Activated naive CD8-positive, alpha-beta T cell treated with anti-CD3 and anti-CD28 coated beads for 36 hours (primary cell): ENCODE results near the gene RASAL1. TPM values are rescaled to one million over a fixed set of nuclear protein-coding genes. Genes with fewer than 3 reads are reported as not detected.
"Not testable (repeated sequence)": the region's sequence is repeated elsewhere in the genome, so short reads cannot be mapped to it uniquely, and the experiment has no call there.

Experiments
- DNase-seq: peaks from one replicate; pipeline ENCODE4 v3.0.0; 2021
- H3K27ac Mint-ChIP-seq: one replicate; pipeline ENCODE4 v1.8.0; 2022; ENCODE audit warnings: mild to moderate bottlenecking, moderate library complexity, mixed read lengths
- H3K27me3 Mint-ChIP-seq: one replicate; pipeline ENCODE4 v1.8.0; 2022; ENCODE audit warnings: mild to moderate bottlenecking, mixed read lengths
- H3K36me3 Mint-ChIP-seq: one replicate; pipeline ENCODE4 v1.8.0; 2021; ENCODE audit warnings: mild to moderate bottlenecking, mixed read lengths
- H3K4me1 Mint-ChIP-seq: one replicate; pipeline ENCODE4 v1.8.0; 2021; ENCODE audit warnings: mixed read lengths
- H3K4me3 Mint-ChIP-seq: one replicate; pipeline ENCODE4 v1.8.0; 2022; ENCODE audit warnings: mild to moderate bottlenecking, moderate library complexity, mixed read lengths
- H3K9me3 Mint-ChIP-seq: one replicate; pipeline ENCODE4 v1.8.0; 2022; ENCODE audit warnings: mixed read lengths
- total RNA-seq, 2 experiments: library from RNA; stranded (reverse); gene quantifications; one replicate each; pipeline ENCODE4 v1.2.3, GENCODE V29; 2021

RASAL1 gene
- total RNA-seq, 2 experiments from 2014 or later: 1.3 to 1.9 TPM

DNA sequence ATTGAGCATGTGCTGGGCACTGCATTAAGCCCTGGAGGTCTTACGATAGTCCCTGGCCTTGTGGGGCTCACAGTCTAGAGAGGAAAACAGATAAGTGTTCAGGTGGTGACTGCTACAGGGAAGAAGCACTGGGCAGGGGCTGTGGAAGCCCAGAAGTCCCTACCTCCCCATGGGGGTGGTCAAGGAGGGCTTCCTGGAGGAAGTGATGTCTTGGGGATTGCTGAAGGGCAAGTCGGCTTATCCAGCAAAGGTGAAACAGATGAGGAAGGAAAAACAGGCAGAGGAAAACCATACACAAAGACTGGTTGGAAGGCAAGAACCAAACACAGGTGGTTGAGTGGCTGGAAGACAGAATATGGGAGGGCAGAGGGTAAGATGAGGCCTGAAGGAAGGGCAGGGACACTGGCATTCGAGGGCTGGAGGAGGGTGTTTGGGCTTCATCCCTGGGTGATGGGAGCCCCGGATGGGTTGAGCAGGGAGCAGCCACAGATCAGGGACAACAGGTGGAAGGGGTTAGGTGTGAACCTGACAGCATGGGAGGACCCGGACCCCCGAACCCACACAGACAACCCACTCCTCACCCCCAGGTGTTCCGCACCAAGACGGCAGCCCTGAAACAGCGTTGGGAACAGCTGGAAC, 16.8 kb upstream of the RASAL1 start:
- Mint-ChIP-seq H3K27me3 (peaks cover 30% of the 10 kb centered on the region), H3K4me1 (peaks cover 20% of the 10 kb centered on the region), H3K4me3 (peak overlapping the region; percentile 71), H3K36me3 (no peaks in the 10 kb centered on the region), H3K27ac (peak overlapping the region; percentile 15), H3K9me3 (no peaks in the 10 kb centered on the region)
- no peak for DNase-seq

DNA sequence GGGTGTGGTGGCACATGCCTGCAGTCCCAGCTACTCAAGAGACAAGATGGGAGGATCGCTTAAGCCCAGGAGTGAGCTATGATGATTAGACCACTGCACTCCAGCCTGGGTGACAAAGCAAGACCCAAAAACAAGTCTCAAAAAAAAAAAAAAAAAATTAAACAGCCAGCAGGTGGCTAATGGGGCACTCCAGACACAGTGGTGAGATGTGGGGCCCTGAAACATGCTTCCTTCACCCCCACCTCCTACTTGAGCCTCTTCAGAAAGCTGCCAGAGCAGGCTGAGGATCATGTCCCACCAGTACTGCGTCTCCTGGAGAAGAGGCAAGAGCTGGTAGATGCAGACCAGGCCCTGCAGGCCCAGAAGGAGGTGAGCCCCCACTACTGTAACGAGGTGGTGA, 16.1 kb upstream of the RASAL1 start:
- Mint-ChIP-seq H3K27ac (no peak overlapping the region), H3K27me3 (peaks cover 30% of the 10 kb centered on the region), H3K36me3 (no peaks in the 10 kb centered on the region), H3K4me1 (peaks cover 14% of the 10 kb centered on the region), H3K9me3 (no peaks in the 10 kb centered on the region), H3K4me3 (no peak overlapping the region)
- no peak for DNase-seq

DNA sequence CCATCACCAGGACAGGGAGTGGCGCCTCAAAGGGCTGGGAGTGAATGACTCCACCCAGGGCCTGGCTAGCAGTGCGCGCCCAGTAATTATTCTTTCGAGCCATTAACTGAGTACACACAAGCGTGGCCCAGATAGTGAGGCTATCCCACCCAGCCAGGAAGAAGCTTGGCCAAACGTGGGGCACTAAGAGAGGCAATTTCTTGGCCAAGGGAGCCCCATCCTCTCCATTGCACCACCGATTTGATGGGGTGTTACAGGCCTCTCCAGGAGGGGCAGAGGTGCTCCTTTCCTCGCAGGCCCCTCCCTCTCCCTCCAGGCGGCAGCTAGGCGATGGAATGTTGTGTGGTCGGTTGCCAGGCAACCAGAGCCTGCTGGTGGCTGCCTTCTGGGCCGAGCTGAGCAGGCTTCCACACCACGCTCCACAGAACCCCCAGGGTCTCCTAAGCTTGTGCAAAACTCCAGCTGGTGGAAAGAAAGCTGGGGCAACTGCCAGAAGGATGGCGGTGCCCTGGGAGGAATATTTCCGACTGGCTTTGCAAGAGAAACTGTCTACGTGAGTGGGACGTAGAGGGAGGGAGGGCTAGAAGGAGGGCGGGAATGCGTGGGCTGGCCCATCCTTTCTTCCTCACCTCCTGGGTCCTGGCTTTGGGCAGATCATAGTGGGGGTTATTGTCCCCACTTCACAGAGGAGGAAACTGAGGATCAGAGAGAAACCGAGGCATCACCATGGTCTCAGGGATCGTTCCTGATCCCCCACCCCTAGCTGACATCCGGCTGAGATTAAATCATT, 14.0 kb upstream of the RASAL1 start, which contains the start of gene CFAP73:
CFAP73 (plus strand) TSS at position 364 of the 790 bp plus-strand sequence; CDS start at position 498, 134 bp downstream.
- no peaks in the 10 kb centered on the region for H3K36me3 Mint-ChIP-seq
- peaks cover 11% of the 10 kb centered on the region for H3K4me1 Mint-ChIP-seq
- no peak within 1 kb of the TSS for H3K4me3 Mint-ChIP-seq
- peaks cover 25% of the 10 kb centered on the region for H3K27me3 Mint-ChIP-seq
- DNase-seq: peak; percentile 47
- no peak within 1 kb of the TSS for H3K27ac Mint-ChIP-seq
- no peaks in the 10 kb centered on the region for H3K9me3 Mint-ChIP-seq

DNA sequence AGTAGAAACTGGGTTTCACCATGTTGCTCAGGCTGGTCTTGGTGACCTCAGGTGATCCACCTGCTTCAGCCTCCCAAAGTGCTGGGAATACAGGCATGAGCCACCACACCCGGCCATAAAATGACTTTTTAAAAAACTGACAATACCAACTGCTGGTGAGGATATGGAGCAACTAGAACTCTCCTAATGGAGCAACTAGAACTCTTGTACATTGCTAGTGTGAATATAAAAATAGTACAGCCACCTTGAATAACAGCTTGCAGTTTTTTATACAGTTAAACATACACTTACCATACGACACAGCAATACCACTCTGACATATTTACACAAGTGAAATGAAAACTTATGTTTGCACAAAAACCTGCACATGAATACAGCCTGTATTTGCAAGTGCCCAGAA, 11.4 kb upstream of the RASAL1 start:
- no peak overlapping the region for H3K4me3 Mint-ChIP-seq
- no peaks in the 10 kb centered on the region for H3K9me3 Mint-ChIP-seq
- H3K27me3 Mint-ChIP-seq: peaks cover 11% of the 10 kb centered on the region
- no peak for DNase-seq
- H3K27ac Mint-ChIP-seq: no peak overlapping the region
- peaks cover 5% of the 10 kb centered on the region for H3K4me1 Mint-ChIP-seq
- H3K36me3 Mint-ChIP-seq: no peaks in the 10 kb centered on the region

DNA sequence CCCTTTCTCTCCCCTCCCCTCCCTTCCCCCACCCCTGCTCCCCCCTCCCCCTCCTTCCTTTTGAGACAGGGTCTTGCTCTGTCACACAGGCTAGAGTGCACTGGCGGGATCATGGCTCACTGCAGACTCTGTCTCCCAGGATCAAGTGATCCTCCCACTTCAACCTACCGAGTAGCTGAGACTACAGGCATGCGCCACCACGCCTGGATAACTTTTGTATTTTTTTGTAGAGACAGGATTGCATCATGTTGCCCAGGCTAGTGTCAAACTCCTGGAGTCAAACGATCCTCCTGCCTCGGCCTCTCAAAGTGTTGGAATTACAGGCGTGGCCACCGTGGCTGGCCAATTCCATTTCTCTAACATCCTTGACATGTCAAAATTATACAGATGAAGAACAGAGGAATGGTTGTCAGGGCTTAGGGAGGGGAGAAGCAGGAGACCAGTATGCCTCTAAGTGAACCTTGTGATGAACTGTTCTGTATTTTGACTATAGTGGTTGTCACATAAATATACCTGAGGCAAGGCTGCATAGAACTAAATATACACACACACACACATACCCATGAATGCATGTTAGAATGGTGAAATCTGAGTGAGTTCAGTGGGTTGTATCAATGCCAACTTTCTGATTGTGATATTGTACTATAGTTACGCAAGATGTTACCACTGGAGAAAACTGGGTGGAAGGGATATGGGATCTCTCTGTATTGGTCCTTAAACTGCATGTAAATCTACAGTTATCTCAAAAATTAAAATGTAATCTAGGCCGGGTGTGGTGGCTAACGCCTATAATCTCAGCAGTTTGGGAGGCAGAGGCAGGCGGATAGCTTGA, 10.4 kb upstream of the RASAL1 start:
- no peak for DNase-seq
- Mint-ChIP-seq H3K27ac (no peak overlapping the region), H3K27me3 (peaks cover 7% of the 10 kb centered on the region), H3K36me3 (no peaks in the 10 kb centered on the region), H3K4me1 (peaks cover 6% of the 10 kb centered on the region), H3K9me3 (no peaks in the 10 kb centered on the region), H3K4me3 (no peak overlapping the region)

DNA sequence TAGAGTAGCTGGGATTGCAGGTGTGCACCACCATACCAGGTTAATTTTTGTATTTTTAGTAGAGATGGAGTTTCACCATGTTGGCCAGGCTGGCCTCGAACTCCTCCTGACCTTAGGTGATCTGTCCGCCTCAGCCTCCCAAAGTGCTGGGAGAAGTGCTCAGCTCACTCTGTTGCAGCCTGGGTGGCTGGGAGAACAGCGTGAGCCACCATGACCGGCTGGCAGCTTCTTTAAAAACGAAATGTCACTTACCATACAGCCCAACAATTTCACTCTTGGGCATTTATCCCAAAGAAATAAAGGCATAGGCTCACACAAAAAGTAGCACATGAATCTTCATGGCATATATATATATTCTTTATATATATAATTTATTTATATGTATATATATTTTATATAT, 9.2 kb upstream of the RASAL1 start:
- Mint-ChIP-seq H3K36me3 (no peaks in the 10 kb centered on the region), H3K4me1 (peaks cover 6% of the 10 kb centered on the region), H3K4me3 (no peak overlapping the region), H3K27ac (no peak overlapping the region), H3K9me3 (no peaks in the 10 kb centered on the region), H3K27me3 (no peaks in the 10 kb centered on the region)
- DNase-seq: no peak

DNA sequence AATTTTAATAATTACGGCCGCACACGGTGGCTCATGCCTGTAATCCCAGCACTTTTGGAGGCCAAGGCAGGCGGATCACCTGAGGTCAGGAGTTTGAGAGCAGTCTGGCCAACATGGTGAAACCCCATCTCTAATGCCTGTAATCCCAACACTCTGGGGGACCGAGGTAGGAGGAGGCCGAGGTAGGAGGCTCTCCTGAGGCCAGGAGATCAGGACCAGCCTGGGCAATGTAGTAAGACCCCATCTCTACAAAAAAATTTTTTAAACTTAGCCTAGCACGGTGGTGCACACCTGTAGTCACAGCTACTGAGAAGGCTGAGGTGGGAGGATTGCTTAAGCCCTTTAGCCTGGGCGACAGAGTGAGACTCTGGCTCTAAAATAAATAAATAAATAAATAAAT, 8.4 kb upstream of the RASAL1 start:
- Mint-ChIP-seq H3K36me3 (no peaks in the 10 kb centered on the region), H3K9me3 (no peaks in the 10 kb centered on the region), H3K4me1 (peaks cover 6% of the 10 kb centered on the region), H3K4me3 (no peak overlapping the region), H3K27me3 (no peaks in the 10 kb centered on the region), H3K27ac (no peak overlapping the region)
- DNase-seq: no peak

DNA sequence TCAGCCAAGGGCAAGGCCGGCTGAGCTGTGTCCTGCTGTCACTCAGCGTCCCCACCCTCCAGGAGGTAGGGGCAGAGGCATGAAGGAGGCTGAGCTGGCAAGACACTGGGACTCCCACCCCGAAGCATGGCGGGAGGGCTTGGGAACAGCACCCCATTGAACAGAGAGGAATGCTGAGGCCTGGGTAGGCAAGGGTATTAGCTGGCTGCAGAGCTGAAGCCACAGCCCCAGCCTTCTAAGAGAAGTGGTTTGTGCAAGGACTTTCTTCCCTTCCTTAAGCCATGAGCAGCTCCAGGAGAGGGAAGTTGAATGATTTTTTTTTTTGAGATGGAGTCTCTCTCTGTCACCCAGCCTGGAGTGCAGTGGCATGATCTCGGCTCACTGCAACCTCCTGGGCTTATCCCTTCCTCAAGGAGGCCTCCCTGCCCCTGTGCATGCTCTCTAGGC, 7.3 kb upstream of the RASAL1 start:
- no peaks in the 10 kb centered on the region for H3K9me3 Mint-ChIP-seq
- H3K27me3 Mint-ChIP-seq: no peaks in the 10 kb centered on the region
- H3K36me3 Mint-ChIP-seq: no peaks in the 10 kb centered on the region
- no peak overlapping the region for H3K27ac Mint-ChIP-seq
- H3K4me3 Mint-ChIP-seq: no peak overlapping the region
- no peak for DNase-seq
- peaks cover 6% of the 10 kb centered on the region for H3K4me1 Mint-ChIP-seq

DNA sequence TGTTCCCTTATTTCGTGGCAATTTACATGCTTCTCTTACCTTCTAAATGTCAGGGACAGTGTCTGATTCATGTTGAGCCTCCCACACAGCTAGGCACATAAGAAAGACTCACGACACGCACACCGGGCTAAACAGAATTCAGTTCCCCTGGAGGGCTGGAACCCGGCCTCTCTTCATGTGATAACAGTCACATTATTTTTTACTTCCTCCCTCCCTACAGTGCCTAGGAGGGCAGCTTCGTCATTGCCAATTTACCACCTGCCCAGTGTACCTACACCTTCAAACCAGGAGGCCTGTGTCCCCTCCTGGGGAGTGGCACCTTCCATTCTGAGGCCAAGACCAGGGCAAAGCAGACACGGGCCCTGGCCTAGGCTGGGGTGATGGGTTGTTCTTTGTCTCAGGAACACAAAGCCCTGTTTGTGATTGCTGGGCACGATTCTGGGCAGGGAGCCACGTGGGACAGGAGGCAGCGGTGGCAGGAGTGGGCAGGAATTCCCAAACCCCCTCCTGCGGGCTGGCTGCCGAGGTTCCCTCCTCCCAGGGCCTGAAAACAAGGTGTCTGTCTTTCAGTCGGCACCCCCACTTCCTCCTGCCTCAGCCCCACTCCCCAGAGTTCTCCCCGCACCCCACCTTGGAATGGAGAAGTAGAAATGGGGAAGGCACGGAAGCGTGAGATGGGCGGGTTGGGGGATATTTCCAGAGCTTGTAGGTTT, 6.8 kb upstream of the RASAL1 start:
- Mint-ChIP-seq H3K36me3 (no peaks in the 10 kb centered on the region), H3K27ac (peak overlapping the region; percentile 70), H3K4me3 (no peak overlapping the region), H3K4me1 (peaks cover 6% of the 10 kb centered on the region), H3K27me3 (no peaks in the 10 kb centered on the region), H3K9me3 (no peaks in the 10 kb centered on the region)
- no peak for DNase-seq

DNA sequence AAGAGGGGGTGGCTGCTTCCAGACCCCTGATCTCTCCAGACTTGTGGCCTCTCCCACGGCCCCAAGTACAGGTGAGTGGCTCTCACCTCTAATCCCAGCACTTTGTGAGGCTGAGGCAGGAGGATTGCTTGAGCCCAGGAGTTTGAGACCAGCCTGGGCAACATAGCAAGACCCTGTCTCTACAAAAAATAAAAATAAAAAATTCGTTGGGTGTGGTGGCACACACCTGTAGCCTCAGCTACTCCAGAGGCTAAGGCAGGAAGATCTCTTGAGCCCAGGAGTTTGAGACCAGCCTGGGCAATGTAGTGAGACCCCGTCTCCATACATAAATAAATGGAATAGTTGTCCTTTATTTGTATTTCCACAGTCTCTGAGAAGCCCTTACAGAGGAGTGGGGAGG, 6.2 kb upstream of the RASAL1 start:
- H3K27ac Mint-ChIP-seq: peak overlapping the region; percentile 70
- H3K36me3 Mint-ChIP-seq, DNase-seq, H3K4me1 Mint-ChIP-seq, H3K27me3 Mint-ChIP-seq, H3K4me3 Mint-ChIP-seq, H3K9me3 Mint-ChIP-seq: not testable (repeated sequence)

DNA sequence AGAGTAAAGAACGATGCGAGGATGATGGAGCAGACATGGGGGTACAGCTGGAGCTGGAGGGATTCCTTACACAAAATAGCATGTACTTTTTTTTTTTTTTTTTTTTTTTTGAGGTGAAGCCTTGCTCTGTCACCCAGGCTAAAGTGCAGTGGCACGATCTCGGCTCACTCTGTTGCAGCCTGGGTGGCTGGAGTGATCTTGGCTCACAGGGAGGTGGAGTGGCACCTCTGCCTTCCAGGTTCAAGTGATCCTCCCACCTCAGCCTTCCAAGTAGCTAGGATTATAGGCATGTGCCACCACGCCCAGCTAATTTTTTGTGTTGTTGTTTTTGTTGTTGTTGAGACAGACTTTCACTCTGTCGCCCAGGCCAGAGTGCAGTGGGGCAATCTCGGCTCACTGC, 5.1 kb upstream of the RASAL1 start:
- Mint-ChIP-seq H3K4me1 (peaks cover 18% of the 10 kb centered on the region), H3K9me3 (no peaks in the 10 kb centered on the region), H3K27ac (no peak overlapping the region), H3K4me3 (no peak overlapping the region), H3K36me3 (no peaks in the 10 kb centered on the region), H3K27me3 (peaks cover 15% of the 10 kb centered on the region)
- DNase-seq: no peak

DNA sequence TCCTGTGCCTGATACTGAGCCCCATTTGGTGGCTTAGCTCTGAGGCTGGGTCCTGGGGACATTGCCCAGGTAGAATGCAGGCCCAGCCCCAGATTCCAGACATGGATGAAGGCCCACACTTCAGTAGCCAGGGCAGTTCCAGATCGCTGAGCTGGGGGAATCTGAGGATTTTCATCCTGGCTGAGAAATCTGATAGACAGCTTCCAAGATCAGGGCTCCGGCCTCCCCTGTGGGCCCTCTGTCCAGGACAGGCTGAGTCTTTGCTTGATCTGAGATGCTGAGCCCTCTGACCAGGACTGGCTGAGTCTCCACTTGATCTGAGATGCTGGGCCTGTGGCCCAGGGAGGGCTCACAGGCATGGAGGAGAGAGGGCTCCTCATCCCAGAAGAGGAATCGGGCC, 3.3 kb upstream of the RASAL1 start:
- peaks cover 19% of the 10 kb centered on the region for H3K27me3 Mint-ChIP-seq
- no peaks in the 10 kb centered on the region for H3K9me3 Mint-ChIP-seq
- H3K27ac Mint-ChIP-seq: no peak overlapping the region
- no peaks in the 10 kb centered on the region for H3K36me3 Mint-ChIP-seq
- no peak overlapping the region for H3K4me3 Mint-ChIP-seq
- DNase-seq: no peak
- peaks cover 23% of the 10 kb centered on the region for H3K4me1 Mint-ChIP-seq

DNA sequence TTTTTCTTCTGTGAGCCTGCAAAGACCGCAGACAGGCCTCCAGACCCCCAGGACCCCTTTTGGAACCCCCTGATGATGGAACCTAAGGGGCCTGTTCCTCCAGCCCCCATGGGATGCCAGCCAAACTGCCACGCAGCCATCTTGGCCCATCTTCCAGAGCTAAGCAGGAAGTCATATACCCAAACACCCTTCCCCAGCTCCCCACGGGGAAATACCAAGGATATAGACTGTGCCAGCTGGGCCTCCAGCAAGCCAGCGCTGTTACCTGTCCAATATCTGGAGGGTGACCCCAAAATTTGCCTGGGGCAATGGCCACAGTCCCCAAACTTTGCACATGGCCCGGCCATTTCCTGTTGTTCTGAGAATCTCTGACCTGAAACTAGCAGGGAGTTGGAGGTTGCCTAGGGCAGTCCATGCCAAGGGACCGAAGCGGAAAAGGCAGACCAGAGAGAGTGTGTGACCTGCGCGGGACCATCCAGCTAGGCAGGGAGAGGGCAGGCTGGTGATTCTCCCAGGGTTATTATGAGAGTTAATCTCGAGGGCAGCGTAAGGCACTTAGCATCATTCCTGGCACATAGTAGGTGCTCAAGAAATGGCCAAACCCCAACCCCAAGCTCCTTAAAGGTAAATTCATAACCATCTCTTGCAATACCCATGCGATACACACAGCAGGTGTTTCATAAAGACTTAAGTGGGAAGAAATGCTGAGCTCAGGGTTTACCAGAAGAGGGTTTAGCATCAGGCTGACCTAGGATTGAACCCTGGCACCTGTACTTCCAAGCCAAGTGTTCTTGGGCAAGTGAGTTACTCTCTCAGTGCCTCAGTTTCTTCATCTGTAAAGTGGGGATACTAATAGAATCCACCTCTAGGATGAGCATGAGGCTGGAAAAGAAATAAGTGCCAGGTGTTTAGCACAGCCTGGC, 2.6 kb upstream of the RASAL1 start:
- Mint-ChIP-seq H3K4me3 (no peak overlapping the region), H3K4me1 (peaks cover 23% of the 10 kb centered on the region), H3K9me3 (no peaks in the 10 kb centered on the region), H3K36me3 (no peaks in the 10 kb centered on the region), H3K27ac (no peak overlapping the region), H3K27me3 (peaks cover 19% of the 10 kb centered on the region)
- DNase-seq: no peak

DNA sequence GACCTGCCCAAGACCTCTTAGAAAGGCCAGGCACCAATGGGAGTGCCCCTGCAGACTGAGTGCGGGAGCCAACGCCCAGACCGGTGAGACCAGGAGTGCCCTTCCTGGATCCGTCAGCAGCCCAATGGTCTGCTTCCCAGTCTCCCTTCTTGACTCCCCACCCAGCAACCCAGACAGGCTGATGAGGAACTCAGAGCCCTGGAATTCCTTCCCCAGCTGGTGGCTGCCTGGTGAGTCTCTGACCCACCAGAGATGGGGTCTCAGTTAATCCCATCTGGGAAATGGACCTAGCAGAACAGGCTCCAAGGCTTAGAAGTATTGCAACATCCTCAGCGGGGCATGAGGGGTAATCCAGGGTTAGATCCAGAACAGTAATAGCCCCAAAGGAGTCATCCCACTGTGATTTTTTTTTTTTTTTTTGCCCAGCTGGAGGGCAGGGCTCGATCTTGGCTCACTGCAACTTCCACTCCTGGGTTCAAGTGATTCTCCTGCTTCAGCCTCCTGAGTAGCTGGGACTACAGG, 1.5 kb upstream of the RASAL1 start:
- H3K4me1 Mint-ChIP-seq: peaks cover 20% of the 10 kb centered on the region
- no peaks in the 10 kb centered on the region for H3K36me3 Mint-ChIP-seq
- H3K27ac Mint-ChIP-seq: no peak overlapping the region
- no peak overlapping the region for H3K4me3 Mint-ChIP-seq
- H3K9me3 Mint-ChIP-seq: no peaks in the 10 kb centered on the region
- peaks cover 19% of the 10 kb centered on the region for H3K27me3 Mint-ChIP-seq
- no peak for DNase-seq
